HS-27A (cell line): ENCODE measurements around the gene EPM2AIP1.
"Not testable (repeated sequence)": the region's sequence is repeated elsewhere in the genome, so short reads cannot be mapped to it uniquely, and the experiment has no call there.

Experiments
- DNase-seq: peaks from one replicate; pipeline ENCODE4 v3.0.0-alpha.2; 2012; ENCODE audit warnings: low read depth, missing footprints

The EPM2AIP1 gene

GRCh38 chr3:36954452-36955134 lies 38.3 kb downstream of the EPM2AIP1 start:
- no peak for DNase-seq

GRCh38 chr3:36947814-36948213 lies 45.1 kb downstream of the EPM2AIP1 start:
- not testable (repeated sequence) for DNase-seq

GRCh38 chr3:36945333-36945980 lies 47.5 kb downstream of the EPM2AIP1 start:
- no peak for DNase-seq

GRCh38 chr3:36944641-36945270 lies 48.2 kb downstream of the EPM2AIP1 start, which contains the start of gene TRANK1:
TSS of gene TRANK1 (minus strand) at chr3:36945054. CDS start at chr3:36944809, 245 bp downstream.
- DNase-seq = no peak

GRCh38 chr3:36944012-36944640 lies 48.8 kb downstream of the EPM2AIP1 start:
- DNase-seq = no peak

- no peak for DNase-seq
Measured at GRCh38 chr3:36943601-36944000, 49.3 kb downstream of the EPM2AIP1 start.

- DNase-seq = no peak
Measured at GRCh38 chr3:36942638-36943248, 50.2 kb downstream of the EPM2AIP1 start.

GRCh38 chr3:36941658-36942057 lies 51.3 kb downstream of the EPM2AIP1 start:
- no peak for DNase-seq

GRCh38 chr3:36941162-36941561 lies 51.8 kb downstream of the EPM2AIP1 start:
- DNase-seq = no peak

- DNase-seq = no peak
Measured at GRCh38 chr3:36937492-36937891, 55.4 kb downstream of the EPM2AIP1 start.
